Astrocyte of the spinal cord (primary cell): Measurements from ENCODE around the gene LASP1.
"Not testable (repeated sequence)": the region's sequence is repeated elsewhere in the genome, so short reads cannot be mapped to it uniquely, and the experiment has no call there.

Experiments used
- DNase-seq: peaks from one replicate; pipeline ENCODE4 v3.0.0; 2011; ENCODE audit warnings: low read depth, low spot score
- H3K4me3 ChIP-seq: 2 replicates; pipeline ENCODE4 v1.5.1; 2011; ENCODE audit warnings: low read depth, mild to moderate bottlenecking, low read length, moderate library complexity
- CTCF ChIP-seq: IDR thresholded peaks from 2 replicates; pipeline ENCODE4 v1.5.1; 2012; ENCODE audit warnings: low read depth, mild to moderate bottlenecking, low read length, inconsistent platforms
- in situ Hi-C: cut with HindIII; loops from 2 replicates; pipeline ENCODE4 v1.10.0; 2017; ENCODE audit warnings: low sequenced_read_pairs

The LASP1 gene

DNA sequence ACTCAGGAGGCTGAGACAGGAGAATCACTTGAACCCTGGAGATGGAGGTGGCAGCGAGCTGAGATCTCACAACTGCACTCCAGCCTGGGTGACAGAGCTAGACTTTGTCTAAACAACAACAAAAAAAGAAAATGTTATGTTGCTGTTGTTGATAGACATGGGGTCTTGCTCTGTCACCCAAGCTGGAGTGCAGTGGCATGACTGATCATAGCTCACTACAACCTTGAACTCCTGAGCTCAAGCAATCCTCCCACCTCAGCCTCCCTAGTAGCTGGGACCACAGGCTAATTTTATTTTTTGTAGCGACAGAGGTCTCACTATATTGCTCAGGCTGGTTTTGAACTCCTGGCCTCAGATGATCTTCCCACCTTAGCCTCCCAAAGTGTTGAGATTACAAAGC is 77.3 kb downstream of the LASP1 start:
- no peak for TF ChIP-seq CTCF
- in situ Hi-C loops = no loop called here
- H3K4me3 ChIP-seq = no peak overlapping the region
- DNase-seq = no peak

GRCh38 chr17:38953800-38954199 is 83.9 kb downstream of the LASP1 start:
- H3K4me3 ChIP-seq, DNase-seq, in situ Hi-C loops: not testable (repeated sequence)

DNA sequence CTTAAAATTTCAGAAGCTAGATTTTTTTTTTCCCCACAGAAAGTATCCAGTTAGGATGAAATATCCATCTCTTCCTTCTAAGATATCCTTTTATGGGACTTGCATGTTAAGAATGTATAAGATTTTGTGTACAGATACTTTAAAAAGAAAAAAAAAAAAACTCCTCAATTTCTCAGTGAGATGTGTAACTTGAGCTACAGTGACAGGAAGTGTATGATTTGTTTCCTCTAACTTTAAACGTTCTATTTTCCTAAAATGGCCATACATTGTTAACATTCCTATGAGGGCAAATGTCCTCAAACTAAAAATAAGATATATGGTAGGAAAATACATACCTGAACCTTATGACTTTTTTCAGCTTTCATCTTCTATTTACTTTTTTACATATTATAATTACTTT is 88.5 kb downstream of the LASP1 start:
- in situ Hi-C loops = no loop called here
- no peak overlapping the region for H3K4me3 ChIP-seq
- TF ChIP-seq CTCF = no peak
- DNase-seq = peak; percentile 43

GRCh38 chr17:38958756-38959155 is 88.9 kb downstream of the LASP1 start:
- TF ChIP-seq CTCF = no peak
- no peak overlapping the region for H3K4me3 ChIP-seq
- peak; percentile 44 for DNase-seq
- in situ Hi-C loops = no loop called here

DNA sequence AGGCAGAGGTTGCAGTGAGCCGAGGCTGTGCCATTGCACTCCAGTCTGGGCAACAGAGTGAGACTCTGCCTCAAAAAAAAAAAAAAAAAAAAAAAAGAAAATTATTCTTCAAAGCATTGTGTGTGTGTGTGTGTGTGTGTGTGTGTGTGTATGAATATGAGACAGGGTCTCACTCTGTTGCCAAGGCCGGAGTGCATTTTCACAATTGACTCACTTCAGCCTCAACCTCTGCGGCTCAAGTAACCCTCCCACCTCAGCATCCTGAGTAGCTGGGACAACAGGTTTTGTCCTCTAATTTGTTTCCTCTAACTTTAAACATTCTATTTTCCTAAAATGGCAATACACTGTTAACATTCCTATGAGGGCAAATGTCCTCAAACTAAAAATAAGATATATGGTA is 89.7 kb downstream of the LASP1 start:
- no peak for TF ChIP-seq CTCF
- in situ Hi-C loops = no loop called here

DNA sequence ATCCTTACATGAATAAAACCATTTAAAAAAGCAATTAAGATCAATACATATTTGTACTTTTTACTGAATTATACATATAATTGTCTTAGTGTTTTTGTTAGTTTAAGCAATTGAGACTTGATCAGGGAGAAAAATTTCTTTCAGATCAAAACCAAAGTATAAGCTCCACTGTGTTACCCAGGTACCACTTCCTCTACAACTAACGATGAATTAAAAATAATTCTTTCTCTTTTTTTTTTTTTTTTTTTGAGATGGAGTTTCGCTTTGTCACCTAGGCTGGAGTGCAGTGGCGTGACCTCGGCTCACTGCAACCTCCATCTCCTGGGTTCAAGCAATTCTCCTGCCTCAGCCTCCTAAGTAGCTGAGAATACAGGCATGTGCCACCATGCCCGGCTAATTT is 90.5 kb downstream of the LASP1 start:
- DNase-seq = no peak
- TF ChIP-seq CTCF = no peak
- in situ Hi-C loops = no loop called here
- H3K4me3 ChIP-seq = no peak overlapping the region

More for the DNA sequence above, 89.7 kb downstream of the LASP1 start:
- H3K4me3 ChIP-seq = no peak overlapping the region
- DNase-seq = no peak

DNA sequence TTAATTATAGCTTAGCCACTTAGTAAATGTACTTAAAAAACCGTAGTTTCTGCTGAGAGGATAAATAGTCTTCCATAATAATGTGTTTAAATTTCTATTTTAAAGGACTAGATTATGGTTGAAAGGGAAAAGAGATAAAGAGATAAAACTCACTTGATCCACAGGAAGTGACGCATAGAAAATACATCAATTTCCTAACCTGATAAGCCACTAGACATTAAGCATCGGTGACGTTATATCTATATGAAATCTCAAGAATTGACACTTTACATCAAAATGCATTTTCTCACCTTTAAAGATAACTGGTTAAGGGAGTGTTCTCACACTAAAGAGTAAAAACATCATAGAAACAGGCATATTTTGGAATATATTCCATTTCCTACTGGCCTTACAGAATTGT is 91.6 kb downstream of the LASP1 start:
- DNase-seq = no peak
- no peak overlapping the region for H3K4me3 ChIP-seq
- TF ChIP-seq CTCF = no peak
- in situ Hi-C loops = no loop called here
